Mesenchymal stem cell (in vitro differentiated cells and primary cell): ENCODE measurements around the gene FAM50B.

ENCODE experiments used
- DNase-seq: peaks from one replicate; pipeline ENCODE4 v3.0.0-alpha.2; 2013
- H2AFZ ChIP-seq: one replicate; pipeline ENCODE4 v1.6.1; 2013; ENCODE audit warnings: low read depth, mild to moderate bottlenecking, control low read depth, inconsistent platforms, low read length, moderate library complexity
- H2AK5ac ChIP-seq: 2 replicates; pipeline ENCODE4 v1.6.1; 2013; ENCODE audit warnings: low read length, moderate library complexity, mild to moderate bottlenecking, inconsistent platforms; ENCODE audit not compliant: severe bottlenecking
- H2BK120ac ChIP-seq: one replicate; pipeline ENCODE4 v1.6.1; 2013; ENCODE audit warnings: low read depth, mild to moderate bottlenecking, inconsistent platforms, low read length, moderate library complexity
- H2BK12ac ChIP-seq, 2 experiments: one replicate each; pipeline ENCODE4 v1.6.1; 2013; ENCODE audit warnings: inconsistent platforms in 2 of 2, low read length in 2 of 2, mild to moderate bottlenecking in 2 of 2, moderate library complexity in 2 of 2, control low read depth in 1 of 2
- H2BK15ac ChIP-seq: one replicate; pipeline ENCODE4 v1.6.1; 2013; ENCODE audit warnings: mild to moderate bottlenecking, low read depth, inconsistent platforms; ENCODE audit not compliant: poor library complexity, severe bottlenecking
- H2BK5ac ChIP-seq: 2 replicates; pipeline ENCODE4 v1.6.1; 2013; ENCODE audit warnings: low read depth, mild to moderate bottlenecking, low read length, control low read depth, inconsistent platforms; ENCODE audit not compliant: poor library complexity, severe bottlenecking
- H3K14ac ChIP-seq, 2 experiments: one replicate each; pipeline ENCODE4 v1.6.1; 2013; ENCODE audit warnings: inconsistent platforms in 2 of 2, low read length in 2 of 2, control low read depth in 1 of 2, mild to moderate bottlenecking in 1 of 2, moderate library complexity in 1 of 2
- H3K18ac ChIP-seq, 2 experiments: one replicate each; pipeline ENCODE4 v1.6.1; 2013; ENCODE audit warnings: inconsistent platforms in 2 of 2, low read length in 2 of 2, control low read depth in 1 of 2, low read depth in 1 of 2, mild to moderate bottlenecking in 1 of 2
- H3K23ac ChIP-seq, 2 experiments: one replicate each; pipeline ENCODE4 v1.6.1; 2013; ENCODE audit warnings: inconsistent platforms in 2 of 2, low read length in 2 of 2, mild to moderate bottlenecking in 2 of 2, moderate library complexity in 2 of 2, control low read depth in 1 of 2
- H3K27ac ChIP-seq: 2 replicates; pipeline ENCODE4 v1.5.1; 2013; ENCODE audit warnings: mild to moderate bottlenecking, moderate library complexity, low read length, control low read depth, inconsistent platforms; ENCODE audit not compliant: poor library complexity, severe bottlenecking
- H3K27me3 ChIP-seq, 2 experiments: 2 replicates each; pipeline versions ENCODE4 v1.6.1 to v1.7.0; 2013; ENCODE audit warnings: low read length in 2 of 2, mild to moderate bottlenecking in 2 of 2, moderate library complexity in 2 of 2, control low read depth in 1 of 2, inconsistent platforms in 1 of 2; ENCODE audit not compliant: control insufficient read depth in 1 of 2, insufficient read depth in 1 of 2
- H3K36me3 ChIP-seq, 2 experiments: 2 replicates each; pipeline versions ENCODE4 v1.6.1 to v1.7.0; 2013; ENCODE audit warnings: low read length in 2 of 2, control low read depth in 1 of 2, inconsistent platforms in 1 of 2, low read depth in 1 of 2, mild to moderate bottlenecking in 1 of 2; ENCODE audit not compliant: insufficient read depth in 2 of 2, control insufficient read depth in 1 of 2
- H3K4ac ChIP-seq, 2 experiments: one replicate each; pipeline ENCODE4 v1.6.1; 2013; ENCODE audit warnings: inconsistent platforms in 2 of 2, low read length in 2 of 2, mild to moderate bottlenecking in 2 of 2, moderate library complexity in 2 of 2, control low read depth in 1 of 2, low read depth in 1 of 2
- H3K4me1 ChIP-seq: 2 replicates; pipeline ENCODE4 v1.6.1; 2013; ENCODE audit warnings: low read depth, low read length, control low read depth; ENCODE audit not compliant: control insufficient read depth, insufficient read depth
- H3K4me2 ChIP-seq: 2 replicates; pipeline ENCODE4 v1.6.1; 2013; ENCODE audit warnings: low read length, mild to moderate bottlenecking, inconsistent platforms; ENCODE audit not compliant: poor library complexity, severe bottlenecking
- H3K4me3 ChIP-seq, 2 experiments: 2 replicates each; pipeline versions ENCODE4 v1.5.1 to v1.7.0; 2013; ENCODE audit warnings: low read length in 2 of 2, mild to moderate bottlenecking in 2 of 2, control low read depth in 1 of 2, low read depth in 1 of 2; ENCODE audit not compliant: insufficient read depth in 1 of 2
- H3K79me1 ChIP-seq: replicated peaks from 2 replicates; pipeline ENCODE4 v1.6.1; 2013; ENCODE audit warnings: mild to moderate bottlenecking, control low read depth, low read length, inconsistent platforms; ENCODE audit not compliant: poor library complexity, severe bottlenecking
- H3K9ac ChIP-seq: 2 replicates; pipeline ENCODE4 v1.7.0; 2013; ENCODE audit warnings: mild to moderate bottlenecking, low read length, moderate library complexity
- H3K9me3 ChIP-seq: 2 replicates; pipeline ENCODE4 v1.7.0; 2013; ENCODE audit warnings: mild to moderate bottlenecking, low read length; ENCODE audit not compliant: control insufficient read depth
- H4K8ac ChIP-seq: one replicate; pipeline ENCODE4 v1.6.1; 2013; ENCODE audit warnings: inconsistent platforms, mild to moderate bottlenecking, low read length, moderate library complexity
- H4K91ac ChIP-seq: one replicate; pipeline ENCODE4 v1.6.1; 2013; ENCODE audit warnings: mild to moderate bottlenecking, low read length, inconsistent platforms
- WGBS: methylation state at CpG from one replicate; pipeline ENCODE4 v1.1.7; 2013; ENCODE audit warnings: mixed read lengths; 5-methylcytosine and 5-hydroxymethylcytosine counted together

FAM50B gene

DNA sequence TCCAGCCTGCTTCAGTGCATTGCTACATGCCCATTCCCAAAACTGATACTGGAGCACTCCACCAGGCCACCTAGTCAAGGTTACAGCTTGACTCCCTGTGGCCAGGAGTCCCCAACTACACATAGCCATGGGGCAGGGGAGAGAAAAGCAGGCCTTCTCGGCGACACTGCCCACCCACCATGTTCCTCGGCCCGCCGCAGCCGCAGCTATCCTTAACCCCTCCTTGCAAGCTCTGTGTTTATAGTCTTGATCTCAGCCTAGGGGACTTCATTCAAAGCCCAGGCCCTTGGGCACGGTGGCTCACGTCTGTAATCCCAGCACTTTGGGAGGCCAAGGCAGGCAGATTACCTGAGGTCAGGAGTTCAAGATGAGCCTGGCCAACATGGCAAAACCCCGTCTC lies 39.2 kb upstream of the FAM50B start:
- Histone ChIP-seq H3K4me3 (no peak overlapping the region), H3K4me1 (peaks cover 26% of the 10 kb centered on the region), H3K18ac (no peak overlapping the region), H2BK15ac (peak overlapping the region; percentile 15), H3K27me3 (no peaks in the 10 kb centered on the region), H3K9ac (peak overlapping the region; percentile 70), H4K91ac (peak overlapping the region; percentile 84), H3K79me1 (no peaks in the 10 kb centered on the region), H3K14ac (no peak overlapping the region), H3K36me3 (no peaks in the 10 kb centered on the region), H2BK12ac (peak overlapping the region; percentile 69 to 79), H3K9me3 (no peaks in the 10 kb centered on the region), H3K4me2 (no peak overlapping the region), H3K23ac (no peak overlapping the region), H2BK120ac (no peak overlapping the region), H2BK5ac (no peak overlapping the region), H4K8ac (peak overlapping the region; percentile 19), H2AK5ac (peak overlapping the region; percentile 96), H3K4ac (peak overlapping the region in 1 of 2 experiments; percentile 9), H2AFZ (no peak overlapping the region), H3K27ac (no peak overlapping the region)
- no peak for DNase-seq
- WGBS: 90% methylated on average over 9 of the region's 9 CpGs

DNA sequence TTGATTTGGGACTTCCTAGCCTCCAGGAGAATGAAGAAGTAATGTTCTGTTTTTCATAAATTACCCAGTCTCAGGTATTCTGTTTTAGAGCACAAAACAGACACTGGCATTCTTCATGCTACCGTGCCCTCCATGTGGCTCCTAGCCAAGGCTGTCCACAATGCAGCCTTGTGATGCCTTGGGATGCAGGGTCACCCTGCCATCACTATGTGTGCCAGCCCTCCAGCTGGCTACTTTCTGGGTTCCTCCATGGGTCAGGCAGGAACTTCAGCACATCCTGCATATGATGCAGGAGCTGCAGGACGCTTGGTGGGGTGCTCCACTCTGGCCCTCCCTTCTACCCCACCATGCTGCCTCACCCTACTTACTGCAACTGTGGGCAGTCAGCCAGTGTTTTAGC lies 38.0 kb upstream of the FAM50B start:
- Histone ChIP-seq H3K23ac (no peak overlapping the region), H3K4ac (peak overlapping the region in 1 of 2 experiments; percentile 66), H3K4me3 (no peak overlapping the region), H4K91ac (no peak overlapping the region), H3K4me1 (peaks cover 26% of the 10 kb centered on the region), H2AFZ (no peak overlapping the region), H2BK120ac (no peak overlapping the region), H3K14ac (no peak overlapping the region), H3K27me3 (no peaks in the 10 kb centered on the region), H2BK15ac (no peak overlapping the region), H3K9ac (no peak overlapping the region), H3K79me1 (no peaks in the 10 kb centered on the region), H2BK5ac (no peak overlapping the region), H3K9me3 (no peaks in the 10 kb centered on the region), H3K27ac (no peak overlapping the region), H3K36me3 (no peaks in the 10 kb centered on the region), H3K18ac (no peak overlapping the region), H3K4me2 (no peak overlapping the region), H2AK5ac (peak overlapping the region; percentile 80), H2BK12ac (peak overlapping the region in 1 of 2 experiments; percentile 38), H4K8ac (no peak overlapping the region)
- DNase-seq: no peak
- 77% methylated on average over 2 of the region's 2 CpGs for WGBS

DNA sequence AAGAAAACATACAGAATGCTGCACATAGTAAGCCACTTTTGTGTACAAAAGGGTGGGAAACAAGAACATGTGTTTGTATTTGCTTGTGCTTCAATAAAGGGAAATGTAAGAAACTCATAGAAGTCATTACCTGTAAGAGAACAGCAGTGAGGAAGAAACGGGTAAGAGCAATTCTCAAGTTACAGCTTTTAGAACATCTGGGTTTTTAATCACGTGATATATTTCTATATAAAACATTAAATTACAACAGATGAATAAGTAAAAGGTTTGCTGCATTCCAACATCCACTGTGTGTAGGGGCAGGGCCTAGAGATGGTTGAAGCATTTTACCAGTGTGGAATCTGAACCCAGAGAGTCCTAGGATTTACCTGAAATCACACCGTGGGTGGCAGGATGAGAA lies 36.6 kb upstream of the FAM50B start:
- Histone ChIP-seq H3K27me3 (no peaks in the 10 kb centered on the region), H3K14ac (no peak overlapping the region), H4K91ac (no peak overlapping the region), H3K9me3 (no peaks in the 10 kb centered on the region), H2AFZ (no peak overlapping the region), H3K4me2 (no peak overlapping the region), H2BK120ac (no peak overlapping the region), H3K79me1 (no peaks in the 10 kb centered on the region), H3K4me1 (peaks cover 23% of the 10 kb centered on the region), H2BK12ac (no peak overlapping the region), H3K9ac (no peak overlapping the region), H3K36me3 (no peaks in the 10 kb centered on the region), H3K4me3 (no peak overlapping the region), H3K27ac (peak overlapping the region; percentile 22), H2BK15ac (no peak overlapping the region), H3K23ac (no peak overlapping the region), H4K8ac (no peak overlapping the region), H2BK5ac (no peak overlapping the region), H2AK5ac (no peak overlapping the region), H3K4ac (no peak overlapping the region), H3K18ac (no peak overlapping the region)
- WGBS: 100% methylated on average over 1 of the region's 3 CpGs
- no peak for DNase-seq

DNA sequence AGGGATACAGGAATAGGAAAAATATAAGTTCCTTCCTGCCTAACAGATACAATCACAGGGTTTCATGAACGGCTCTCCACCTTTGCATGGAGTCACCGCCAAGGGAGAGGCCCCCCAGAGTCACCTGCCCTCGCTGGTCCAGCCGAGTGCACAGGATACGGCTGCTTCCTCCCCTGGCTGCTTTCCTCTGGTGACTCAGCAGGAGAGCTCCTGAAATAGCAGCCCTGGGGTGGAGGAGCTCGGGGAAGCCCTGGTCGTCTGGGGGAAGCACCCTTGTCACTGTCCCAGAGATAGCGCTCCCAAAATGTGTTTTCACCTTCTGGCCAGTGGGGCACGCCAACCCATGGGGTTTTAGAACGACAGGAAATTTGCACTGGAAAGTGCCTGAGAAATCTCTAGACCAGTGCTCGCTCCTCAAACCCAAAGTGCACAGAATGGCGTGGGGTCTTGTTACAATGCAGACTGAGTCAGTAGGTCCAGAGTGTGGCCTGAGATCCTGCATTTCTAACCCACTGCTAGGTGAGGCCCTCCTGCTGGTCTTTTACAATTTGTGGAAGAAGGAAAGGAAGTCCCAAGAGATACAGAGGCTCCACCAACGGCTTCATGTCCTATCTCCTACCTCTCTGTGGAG lies 35.9 kb upstream of the FAM50B start:
- H3K18ac ChIP-seq: peak overlapping the region in 1 of 2 experiments; percentile 63
- H3K27me3 ChIP-seq: no peaks in the 10 kb centered on the region
- H3K4me1 ChIP-seq: peaks cover 21% of the 10 kb centered on the region
- DNase-seq: peak; percentile 61
- no peak overlapping the region for H3K4ac ChIP-seq
- no peak overlapping the region for H3K27ac ChIP-seq
- H3K79me1 ChIP-seq: no peaks in the 10 kb centered on the region
- no peak overlapping the region for H2BK5ac ChIP-seq
- no peaks in the 10 kb centered on the region for H3K9me3 ChIP-seq
- H3K4me2 ChIP-seq: no peak overlapping the region
- H4K8ac ChIP-seq: peak overlapping the region; percentile 57
- H2BK12ac ChIP-seq: peak overlapping the region in 1 of 2 experiments; percentile 1
- no peak overlapping the region for H2BK120ac ChIP-seq
- peak overlapping the region; percentile 63 for H2AK5ac ChIP-seq
- H3K9ac ChIP-seq: no peak overlapping the region
- H3K14ac ChIP-seq: no peak overlapping the region
- no peaks in the 10 kb centered on the region for H3K36me3 ChIP-seq
- H3K4me3 ChIP-seq: no peak overlapping the region
- H4K91ac ChIP-seq: no peak overlapping the region
- WGBS: 37% methylated on average over 13 of the region's 13 CpGs
- H2BK15ac ChIP-seq: no peak overlapping the region
- no peak overlapping the region for H3K23ac ChIP-seq
- H2AFZ ChIP-seq: no peak overlapping the region
